Measurements from ENCODE around the gene TMEM132D.

GRCh38 chr12:129393357-129393937 lies 510.4 kb downstream of the TMEM132D start:
- TF ChIP-seq EGR1 (IDR thresholded peaks at IDR 0.05; ENCODE audit: borderline replicate concordance, low read depth, low read length) (no peak), YY1 (IDR thresholded peaks at IDR 0.05; ENCODE audit: low read depth, low read length) (no peak), SRF (IDR thresholded peaks at IDR 0.05; ENCODE audit: low read depth, low read length) (no peak), EZH2 (IDR thresholded peaks at IDR 0.05; ENCODE audit: low read depth, low read length, severe bottlenecking) (no peak), POLR2A (IDR thresholded peaks at IDR 0.05; ENCODE audit: control extremely low read depth in 1 of 2, low read depth in 2 of 2, low read length in 2 of 2) (no peak), JUN (IDR thresholded peaks at IDR 0.05; ENCODE audit: low read depth, low read length) (no peak), RXRA (IDR thresholded peaks at IDR 0.05; ENCODE audit: insufficient read depth, low read depth, low read length) (no peak)
- TF ChIP-seq, protein P1, sequence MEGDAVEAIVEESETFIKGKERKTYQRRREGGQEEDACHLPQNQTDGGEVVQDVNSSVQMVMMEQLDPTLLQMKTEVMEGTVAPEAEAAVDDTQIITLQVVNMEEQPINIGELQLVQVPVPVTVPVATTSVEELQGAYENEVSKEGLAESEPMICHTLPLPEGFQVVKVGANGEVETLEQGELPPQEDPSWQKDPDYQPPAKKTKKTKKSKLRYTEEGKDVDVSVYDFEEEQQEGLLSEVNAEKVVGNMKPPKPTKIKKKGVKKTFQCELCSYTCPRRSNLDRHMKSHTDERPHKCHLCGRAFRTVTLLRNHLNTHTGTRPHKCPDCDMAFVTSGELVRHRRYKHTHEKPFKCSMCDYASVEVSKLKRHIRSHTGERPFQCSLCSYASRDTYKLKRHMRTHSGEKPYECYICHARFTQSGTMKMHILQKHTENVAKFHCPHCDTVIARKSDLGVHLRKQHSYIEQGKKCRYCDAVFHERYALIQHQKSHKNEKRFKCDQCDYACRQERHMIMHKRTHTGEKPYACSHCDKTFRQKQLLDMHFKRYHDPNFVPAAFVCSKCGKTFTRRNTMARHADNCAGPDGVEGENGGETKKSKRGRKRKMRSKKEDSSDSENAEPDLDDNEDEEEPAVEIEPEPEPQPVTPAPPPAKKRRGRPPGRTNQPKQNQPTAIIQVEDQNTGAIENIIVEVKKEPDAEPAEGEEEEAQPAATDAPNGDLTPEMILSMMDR (IDR thresholded peaks at IDR 0.05; ENCODE audit: control extremely low read depth in 1 of 3, insufficient read depth in 1 of 3, low read depth in 1 of 3, low read length in 3 of 3) = no peak

All from H1 (cell line).